GF-D8 (cell line): Measurements from ENCODE around the gene DACH1.
"Not testable (repeated sequence)": the region's sequence is repeated elsewhere in the genome, so short reads cannot be mapped to it uniquely, and the experiment has no call there.

ENCODE experiments used
- DNase-seq: peaks from one replicate; lab custom pipeline; 2025; lab: John Stamatoyannopoulos, UW

DACH1 gene

GRCh38 chr13:71867131-71867814 lies at the start of gene DACH1:
DACH1 (minus strand) TSS chr13:71867204.
- peak; percentile 99 for DNase-seq

GRCh38 chr13:71913717-71914116 lies 46.7 kb upstream of the DACH1 start:
- DNase-seq = no peak

- no peak for DNase-seq
These were observed 45.5 kb upstream of the DACH1 start for GRCh38 chr13:71912524-71912923.

- no peak for DNase-seq
These were observed 39.4 kb upstream of the DACH1 start for GRCh38 chr13:71906448-71906847.

- no peak for DNase-seq
These were observed 35.7 kb upstream of the DACH1 start for GRCh38 chr13:71902676-71903075.

GRCh38 chr13:71893506-71893905 lies 26.5 kb upstream of the DACH1 start:
- not testable (repeated sequence) for DNase-seq

GRCh38 chr13:71886880-71887279 lies 19.9 kb upstream of the DACH1 start:
- DNase-seq = no peak

- DNase-seq = no peak
These were observed 15.1 kb upstream of the DACH1 start for GRCh38 chr13:71882120-71882519.

- no peak for DNase-seq
These were observed 13.9 kb upstream of the DACH1 start for GRCh38 chr13:71880753-71881541.

GRCh38 chr13:71879808-71880344 lies 12.9 kb upstream of the DACH1 start:
- DNase-seq = no peak

GRCh38 chr13:71879129-71879535 lies 12.1 kb upstream of the DACH1 start:
- peak; percentile 62 for DNase-seq

GRCh38 chr13:71877256-71877653 lies 10.3 kb upstream of the DACH1 start:
- no peak for DNase-seq

GRCh38 chr13:71876648-71877255 lies 9.7 kb upstream of the DACH1 start:
- DNase-seq = no peak

- DNase-seq = no peak
These were observed 8.8 kb upstream of the DACH1 start for GRCh38 chr13:71875823-71876222.

GRCh38 chr13:71874458-71874857 lies 7.5 kb upstream of the DACH1 start:
- DNase-seq = no peak

- DNase-seq = no peak
These were observed 6.6 kb upstream of the DACH1 start for GRCh38 chr13:71873418-71874247.

GRCh38 chr13:71871844-71872243 lies 4.8 kb upstream of the DACH1 start:
- no peak for DNase-seq

- no peak for DNase-seq
These were observed 4.3 kb upstream of the DACH1 start for GRCh38 chr13:71871176-71871754.

- DNase-seq = no peak
These were observed 3.1 kb upstream of the DACH1 start for GRCh38 chr13:71870100-71870499.

- no peak for DNase-seq
These were observed 2.3 kb upstream of the DACH1 start for GRCh38 chr13:71869274-71869673.

- peak; percentile 58 for DNase-seq
These were observed 471 bp downstream of the DACH1 start for GRCh38 chr13:71866335-71867130.
